SK-N-SH (cell line): ENCODE data around the gene GPR143. TPM values are rescaled to one million over a fixed set of nuclear protein-coding genes. Genes with fewer than 3 reads are reported as not detected.

ENCODE experiments used
- CTCF ChIA-PET: fragments of 300-600, 350-600 bp; formaldehyde crosslinking; extraction: SDS; loops from one replicate; lab custom pipeline; 2021; lab: Yijun Ruan, JAX
- POLR2A ChIA-PET: fragments of 350-600 bp; sonication (Branson Sonifier 250); formaldehyde crosslinking; extraction: SDS; loops from one replicate; lab custom pipeline; 2020; ENCODE audit warnings: antibody characterized with exemption, inconsistent platforms; lab: Yijun Ruan, JAX
- DNase-seq: peaks from one replicate; pipeline ENCODE4 v3.0.0; 2012
- H2AFZ ChIP-seq: fragments of 200-600 bp; sonication (generic); 2 replicates; pipeline ENCODE4 v1.8.1; 2016; ENCODE audit warnings: antibody characterized with exemption, mild to moderate bottlenecking, low read depth
- H3F3A ChIP-seq: fragments of 200-600 bp; sonication (generic); replicated peaks from 2 replicates; pipeline ENCODE3; 2016; ENCODE audit warnings: antibody characterized with exemption, mild to moderate bottlenecking; ENCODE audit not compliant: insufficient read depth
- H3K27ac ChIP-seq, 2 experiments: fragments of 200-500 bp in 1 of 2; fragments of 200-600 bp in 1 of 2; sonication (Bioruptor generic) in 1 of 2; sonication (generic), shearing (Covaris generic) in 1 of 2; 2 replicates each; pipeline versions ENCODE4 v1.5.1 to v1.6.1; 2014 to 2016; ENCODE audit warnings: low read depth in 2 of 2, inconsistent platforms in 1 of 2, low read length in 1 of 2, mild to moderate bottlenecking in 1 of 2, mixed read lengths in 1 of 2
- H3K27me3 ChIP-seq: fragments of 200-600 bp; sonication (generic), shearing (Covaris generic); 2 replicates; pipeline ENCODE4 v1.6.1; 2016; ENCODE audit warnings: mixed run types; ENCODE audit not compliant: insufficient read depth
- H3K36me3 ChIP-seq, 2 experiments: fragments of 200-500 bp in 1 of 2; fragments of 200-600 bp in 1 of 2; sonication (Bioruptor generic) in 1 of 2; sonication (generic) in 1 of 2; replicated peaks in 1 of 2; 2 replicates each; pipeline versions ENCODE3 to v1.5.1; 2014 to 2016; ENCODE audit warnings: low read length in 1 of 2, mild to moderate bottlenecking in 1 of 2; ENCODE audit not compliant: insufficient read depth in 2 of 2, control insufficient read depth in 1 of 2
- H3K4me1 ChIP-seq, 2 experiments: fragments of 200-500 bp in 1 of 2; fragments of 200-600 bp in 1 of 2; sonication (Bioruptor generic) in 1 of 2; sonication (generic), shearing (Covaris generic) in 1 of 2; 2 replicates each; pipeline versions ENCODE4 v1.5.1 to v1.6.1; 2014 to 2016; ENCODE audit warnings: low read depth in 1 of 2, low read length in 1 of 2, mixed run types in 1 of 2; ENCODE audit not compliant: insufficient read depth in 2 of 2, control insufficient read depth in 1 of 2
- H3K4me2 ChIP-seq: fragments of 200-600 bp; sonication (generic), shearing (Covaris generic); 2 replicates; pipeline ENCODE4 v1.6.1; 2017; ENCODE audit warnings: mixed run types
- H3K4me3 ChIP-seq, 2 experiments: fragments of 200-500 bp in 1 of 2; fragments of 200-600 bp in 1 of 2; sonication (Bioruptor generic) in 1 of 2; sonication (generic), shearing (Covaris generic) in 1 of 2; 2 replicates each; pipeline versions ENCODE4 v1.5.1 to v1.8.1; 2014 to 2016; ENCODE audit warnings: low read depth in 2 of 2, inconsistent platforms in 1 of 2, low read length in 1 of 2, mild to moderate bottlenecking in 1 of 2, mixed read lengths in 1 of 2, moderate library complexity in 1 of 2
- H3K79me2 ChIP-seq: fragments of 200-600 bp; sonication (generic); 2 replicates; pipeline ENCODE4 v1.8.1; 2017; ENCODE audit warnings: mild to moderate bottlenecking; ENCODE audit not compliant: insufficient read depth
- H3K9ac ChIP-seq: fragments of 200-600 bp; sonication (generic); 2 replicates; pipeline ENCODE4 v1.6.1; 2017; ENCODE audit warnings: mixed run types
- H3K9me2 ChIP-seq: fragments of 200-600 bp; sonication (generic); 2 replicates; pipeline ENCODE4 v1.6.1; 2017; ENCODE audit warnings: mixed run types
- H3K9me3 ChIP-seq: fragments of 200-600 bp; sonication (generic); 2 replicates; pipeline ENCODE4 v1.6.1; 2017; ENCODE audit warnings: mixed run types, mild to moderate bottlenecking, moderate library complexity
- H4K20me1 ChIP-seq: fragments of 200-600 bp; sonication (generic); 2 replicates; pipeline ENCODE4 v1.6.1; 2017; ENCODE audit warnings: mild to moderate bottlenecking, mixed run types; ENCODE audit not compliant: insufficient read depth
- CHD2 ChIP-seq: fragments of 150-350 bp; IDR thresholded peaks from 2 replicates; pipeline ENCODE4 v1.6.1; 2018; ENCODE audit warnings: low read length; ENCODE audit not compliant: partially characterized antibody
- CTCF ChIP-seq: fragments of 200-600 bp; sonication (generic); IDR thresholded peaks from 2 replicates; pipeline ENCODE4 v1.6.1; 2017; ENCODE audit warnings: antibody characterized with exemption, mild to moderate bottlenecking, moderate library complexity
- ELF1 ChIP-seq: IDR thresholded peaks from 2 replicates; pipeline ENCODE4 v1.4.0; 2012
- EZH2phosphoT487 ChIP-seq: fragments of 200-600 bp; sonication (generic); IDR thresholded peaks from 2 replicates; pipeline ENCODE4 v1.6.1; 2017; ENCODE audit warnings: low read depth, mixed run types, mild to moderate bottlenecking, antibody characterized with exemption, moderate library complexity, borderline replicate concordance
- FOXM1 ChIP-seq: IDR thresholded peaks from 2 replicates; pipeline ENCODE4 v1.4.0; 2012; ENCODE audit warnings: low read depth, mild to moderate bottlenecking
- GABPA ChIP-seq: IDR thresholded peaks from 2 replicates; pipeline ENCODE4 v1.4.0; 2012; ENCODE audit warnings: low read depth, mild to moderate bottlenecking
- JUND ChIP-seq: IDR thresholded peaks from 2 replicates; pipeline ENCODE4 v1.4.0; 2012
- MAX ChIP-seq: IDR thresholded peaks from 2 replicates; pipeline ENCODE4 v1.4.0; 2012; ENCODE audit warnings: low read depth
- MEF2A ChIP-seq: IDR thresholded peaks from 2 replicates; pipeline ENCODE4 v1.4.0; 2012; ENCODE audit warnings: low read depth, borderline replicate concordance
- NFIC ChIP-seq: IDR thresholded peaks from 2 replicates; pipeline ENCODE4 v1.4.0; 2012; ENCODE audit warnings: borderline replicate concordance
- POLR2AphosphoS5 ChIP-seq: IDR thresholded peaks from 2 replicates; pipeline ENCODE4 v1.6.1; 2012; ENCODE audit warnings: low read depth, low read length
- RAD21 ChIP-seq: IDR thresholded peaks from 2 replicates; pipeline ENCODE4 v1.6.1; 2012; ENCODE audit warnings: mild to moderate bottlenecking, low read length
- RCOR1 ChIP-seq: fragments of 150-350 bp; IDR thresholded peaks from 2 replicates; pipeline ENCODE4 v1.6.1; 2017; ENCODE audit warnings: antibody characterized with exemption, low read length
- RFX5 ChIP-seq: IDR thresholded peaks from 2 replicates; pipeline ENCODE4 v1.6.1; 2012; ENCODE audit warnings: mild to moderate bottlenecking, improper control_type of control experiment, low read length
- RXRA ChIP-seq: IDR thresholded peaks from 2 replicates; pipeline ENCODE4 v1.4.0; 2012; ENCODE audit warnings: low read depth, mild to moderate bottlenecking, borderline replicate concordance
- TAF1 ChIP-seq: IDR thresholded peaks from 2 replicates; pipeline ENCODE4 v1.6.1; 2012; ENCODE audit warnings: low read depth, mild to moderate bottlenecking, low read length, moderate library complexity, borderline replicate concordance
- YY1 ChIP-seq: IDR thresholded peaks from 2 replicates; pipeline ENCODE4 v1.4.0; 2012; ENCODE audit warnings: low read depth, mild to moderate bottlenecking
- WGBS: methylation state at CpG from one replicate; pipeline ENCODE4 v1.1.6; 2017; ENCODE audit warnings: low lambda C conversion rate; 5-methylcytosine and 5-hydroxymethylcytosine counted together
- polyA plus RNA-seq, 3 experiments: library from polyadenylated mRNA; depleted of rRNA; stranded (reverse); fragments of >200 nt; gene quantifications; 2 replicates each; pipeline ENCODE4 v1.2.3, GENCODE V29; 2012

GPR143 gene
- polyA plus RNA-seq, 1 of the 3 experiments (the other 2 are of a cell fraction): not detected

- no peak overlapping the region for H2AFZ ChIP-seq
- TF ChIP-seq NFIC: no peak
- no peak for TF ChIP-seq CHD2
- TF ChIP-seq TAF1: no peak
- TF ChIP-seq CTCF: no peak
- TF ChIP-seq EZH2phosphoT487: no peak
- TF ChIP-seq RXRA: no peak
- TF ChIP-seq YY1: no peak
- no peak for TF ChIP-seq MEF2A
- TF ChIP-seq FOXM1: no peak
- no peak for TF ChIP-seq GABPA
- TF ChIP-seq RAD21: no peak
- TF ChIP-seq, all 33 proteins: peak for 0
- no peak overlapping the region for H3K4me3 ChIP-seq
- H3K27me3 ChIP-seq: peaks cover 16% of the 10 kb centered on the region; the same call in 1 of the 2 replicates
- H3K9me2 ChIP-seq: no peaks in the 10 kb centered on the region
- CTCF ChIA-PET: interaction anchor here (1.2 kb wide), 1 partner anchor 1044 kb away, joined by 3 read pairs; no protein-coding TSS in a partner anchor
- H3F3A ChIP-seq: no peaks in the 10 kb centered on the region
- H3K9me3 ChIP-seq: no peaks in the 10 kb centered on the region
- no peaks in the 10 kb centered on the region for H3K36me3 ChIP-seq
- H3K27ac ChIP-seq: no peak overlapping the region
- no peak overlapping the region for H3K4me2 ChIP-seq
- H4K20me1 ChIP-seq: no peaks in the 10 kb centered on the region
- no peaks in the 10 kb centered on the region for H3K79me2 ChIP-seq
- no peaks in the 10 kb centered on the region; a peak in 1 of 4 replicates for H3K4me1 ChIP-seq
- 29% methylated on average over 7 of the region's 7 CpGs for WGBS
- no peak overlapping the region for H3K9ac ChIP-seq
- POLR2A ChIA-PET: no interaction called here
- no peak for DNase-seq
These were observed 16.3 kb upstream of the GPR143 start for GRCh38 chrX:9781941-9782340.

GRCh38 chrX:9775930-9776329 is 10.3 kb upstream of the GPR143 start:
- POLR2A ChIA-PET: no interaction called here
- Histone ChIP-seq H3K4me3 (no peak overlapping the region), H3K79me2 (no peaks in the 10 kb centered on the region), H3K27me3 (no peaks in the 10 kb centered on the region; the same call in 1 of the 2 replicates), H3K4me2 (no peak overlapping the region), H3K9me3 (no peaks in the 10 kb centered on the region), H3K36me3 (no peaks in the 10 kb centered on the region), H4K20me1 (no peaks in the 10 kb centered on the region), H3K9ac (no peak overlapping the region), H3F3A (no peaks in the 10 kb centered on the region), H3K9me2 (no peaks in the 10 kb centered on the region), H2AFZ (no peak overlapping the region), H3K4me1 (no peaks in the 10 kb centered on the region), H3K27ac (no peak overlapping the region)
- CTCF ChIA-PET: no interaction called here
- WGBS: 27% methylated on average over 3 of the region's 8 CpGs
- TF ChIP-seq ELF1: no peak
- TF ChIP-seq RXRA: no peak
- no peak for TF ChIP-seq RAD21
- TF ChIP-seq TAF1: no peak
- no peak for TF ChIP-seq MAX
- no peak for TF ChIP-seq RCOR1
- no peak for TF ChIP-seq POLR2AphosphoS5
- no peak for TF ChIP-seq JUND
- no peak for TF ChIP-seq RFX5
- TF ChIP-seq FOXM1: no peak
- DNase-seq: no peak
